NCI-H2081 treated with DMSO at 0.1 percent for 48 hours (cell line): ENCODE data around the gene PRCD.
"Not testable (repeated sequence)": the region's sequence is repeated elsewhere in the genome, so short reads cannot be mapped to it uniquely, and the experiment has no call there.

ENCODE experiments used
- DNase-seq: peaks from one replicate; lab custom pipeline; 2025; lab: John Stamatoyannopoulos, UW

Gene PRCD

GRCh38 chr17:76556765-76557367, 17.0 kb downstream of the PRCD start:
- DNase-seq: no peak

DNA sequence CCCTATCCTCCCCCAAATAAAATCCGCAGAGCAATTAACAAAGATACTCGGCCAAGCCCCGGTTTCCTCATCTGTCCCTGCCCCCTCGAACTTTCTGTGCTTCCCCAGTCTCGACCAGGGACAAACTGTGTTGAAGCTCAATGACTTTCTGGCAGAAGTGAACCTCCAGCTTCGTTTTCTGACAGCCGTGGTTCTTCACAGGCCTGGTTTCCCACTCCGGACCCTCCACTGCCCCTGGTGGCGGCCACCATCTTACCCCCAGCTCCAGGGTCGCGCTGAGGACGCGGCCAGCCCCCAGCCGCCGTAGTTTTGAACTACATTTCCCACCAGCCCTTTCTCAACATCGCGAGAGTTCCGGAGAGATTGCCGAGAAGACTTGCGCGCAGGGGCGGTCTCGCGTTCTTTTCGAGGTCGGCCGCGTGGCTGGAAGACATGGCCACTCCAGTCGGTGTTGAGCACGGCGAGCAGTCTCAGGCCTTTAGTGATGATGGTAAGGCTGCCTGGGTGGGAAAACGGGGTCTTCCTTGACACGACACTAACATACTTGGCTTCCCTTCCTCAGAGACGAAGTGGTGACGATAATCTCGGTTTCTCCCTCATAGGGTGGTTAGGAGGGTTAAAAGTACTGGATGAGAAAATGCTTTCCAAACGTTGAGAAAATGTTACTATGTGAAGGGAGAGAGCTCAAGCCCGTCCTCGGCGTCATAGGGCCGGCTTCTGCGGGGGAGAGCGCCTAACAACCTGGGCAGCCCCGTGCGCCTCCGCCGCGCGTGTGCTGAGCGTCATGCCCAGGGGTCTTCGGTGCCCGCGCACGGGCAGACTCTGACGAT, 17.7 kb downstream of the PRCD start:
- DNase-seq: peak; percentile 96

GRCh38 chr17:76558198-76559095, 18.6 kb downstream of the PRCD start:
- no peak for DNase-seq

DNA sequence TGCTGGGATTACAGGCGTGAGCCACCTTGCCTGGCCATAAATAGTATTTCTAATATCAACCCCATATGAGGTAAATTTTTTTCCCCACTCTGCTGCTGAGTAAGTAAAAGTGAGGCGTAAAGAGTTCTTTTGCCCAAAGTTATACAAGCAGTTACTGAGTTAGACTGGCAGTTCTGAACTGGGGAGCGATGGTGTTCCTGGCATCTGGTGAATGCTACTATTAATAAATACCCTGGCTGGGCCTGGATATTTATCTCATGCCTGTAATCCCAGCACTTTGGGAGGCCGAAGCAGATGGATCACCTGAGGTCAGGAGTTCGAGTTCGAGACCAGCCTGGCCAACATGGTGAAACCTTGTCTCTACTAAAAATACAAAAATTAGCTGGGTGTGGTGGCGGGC, 19.6 kb downstream of the PRCD start:
- DNase-seq: not testable (repeated sequence)

DNA sequence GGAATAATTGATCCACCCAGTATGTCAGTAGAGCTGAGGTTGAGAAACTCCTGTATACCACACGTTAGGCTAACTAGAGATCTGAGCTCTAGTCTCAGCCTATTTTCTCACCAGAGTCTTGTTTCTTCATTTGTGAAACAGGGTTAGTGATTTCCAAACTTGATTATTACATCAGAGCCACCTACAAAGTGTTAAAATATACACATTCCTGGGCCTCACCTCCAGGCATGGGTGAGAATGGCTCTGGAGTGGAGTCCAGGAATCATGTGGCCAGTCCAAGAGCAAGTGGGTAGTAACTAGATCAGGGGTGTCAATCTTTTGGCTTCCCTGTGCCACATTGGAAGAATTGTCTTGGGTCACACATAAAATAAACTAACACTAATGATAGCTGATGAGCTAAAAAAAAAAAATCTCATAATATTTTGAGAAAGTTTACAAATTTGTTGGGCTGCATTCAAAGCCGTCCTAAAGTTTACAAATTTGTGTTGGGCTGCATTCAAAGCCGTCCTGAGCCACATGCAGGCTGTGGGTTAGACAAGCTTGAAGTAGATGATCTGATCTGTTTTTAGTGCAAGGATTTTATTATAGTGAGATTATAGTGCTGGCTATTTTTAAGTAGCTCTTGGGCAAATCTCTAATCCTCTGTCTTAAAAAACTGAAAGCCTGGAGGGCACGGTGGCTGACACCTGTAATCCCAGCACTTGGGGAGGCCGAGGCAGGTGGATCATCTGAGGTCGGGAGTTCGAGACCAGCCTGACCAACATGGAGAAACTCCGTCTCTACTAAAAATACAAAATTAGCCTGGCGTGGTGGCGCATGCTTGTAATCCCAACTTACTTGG, 20.4 kb downstream of the PRCD start:
- no peak for DNase-seq

DNA sequence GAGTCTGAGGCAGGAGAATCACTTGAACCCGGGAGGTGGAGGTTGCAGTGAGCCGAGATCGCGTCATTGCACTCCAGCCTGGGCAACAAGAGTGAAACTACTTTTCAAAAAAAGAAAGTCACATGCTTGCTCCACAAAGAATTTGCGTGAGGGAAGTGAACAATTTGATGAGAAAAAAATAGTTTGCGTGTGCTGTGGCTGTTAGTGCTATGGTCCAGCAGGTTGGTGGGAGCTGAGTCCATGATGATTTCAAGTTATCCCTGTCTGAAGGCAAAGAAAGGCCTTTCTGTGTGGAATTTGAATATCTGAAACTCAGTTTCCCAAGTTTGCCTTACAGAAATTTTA, 21.0 kb downstream of the PRCD start:
- DNase-seq: no peak

- DNase-seq: no peak
These were observed 21.5 kb downstream of the PRCD start for GRCh38 chr17:76561332-76561731.

DNA sequence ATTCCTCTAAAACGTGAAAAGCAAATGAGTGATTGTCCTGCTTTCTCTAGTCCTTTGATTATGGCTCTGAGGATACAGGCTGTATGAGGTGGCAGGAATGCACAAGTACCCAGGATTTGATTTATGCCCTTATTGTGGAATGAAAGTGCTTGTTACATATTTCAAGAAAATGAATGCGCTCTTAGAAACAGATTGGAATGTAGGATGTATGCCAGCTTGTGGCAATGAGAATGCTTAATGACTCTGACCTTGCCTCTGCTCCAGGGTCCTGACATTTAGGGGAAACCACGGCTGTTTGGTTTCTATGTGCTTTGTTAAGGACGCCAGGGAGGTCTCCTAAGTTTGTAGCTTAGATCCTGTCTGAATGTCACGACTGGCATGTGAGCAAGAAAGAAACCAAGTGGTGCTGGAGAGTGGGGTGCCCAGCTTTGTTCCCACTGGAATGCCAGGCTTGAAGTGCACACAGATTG, 22.0 kb downstream of the PRCD start:
- no peak for DNase-seq

DNA sequence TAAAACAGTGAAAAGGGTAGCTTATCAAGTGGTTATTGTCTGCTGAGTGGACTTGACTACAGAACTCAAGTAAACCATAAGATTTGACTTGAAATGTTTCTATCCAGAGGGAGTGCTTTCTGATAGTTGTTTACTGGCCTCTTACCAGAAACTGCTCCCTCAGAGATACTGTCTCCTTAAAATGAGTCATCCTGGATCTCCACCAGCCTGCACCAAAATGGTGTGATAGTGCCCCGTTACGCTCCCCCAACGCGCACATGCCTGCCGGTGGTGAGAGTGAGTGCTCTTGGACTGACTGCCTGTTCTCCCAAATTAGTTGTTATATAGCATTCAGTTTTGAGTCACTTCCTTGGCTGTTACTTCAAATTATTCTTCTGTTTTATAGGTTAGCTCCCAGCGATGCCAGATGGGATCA, 22.9 kb downstream of the PRCD start:
- no peak for DNase-seq

GRCh38 chr17:76563359-76563758, 23.5 kb downstream of the PRCD start:
- DNase-seq: not testable (repeated sequence)

DNA sequence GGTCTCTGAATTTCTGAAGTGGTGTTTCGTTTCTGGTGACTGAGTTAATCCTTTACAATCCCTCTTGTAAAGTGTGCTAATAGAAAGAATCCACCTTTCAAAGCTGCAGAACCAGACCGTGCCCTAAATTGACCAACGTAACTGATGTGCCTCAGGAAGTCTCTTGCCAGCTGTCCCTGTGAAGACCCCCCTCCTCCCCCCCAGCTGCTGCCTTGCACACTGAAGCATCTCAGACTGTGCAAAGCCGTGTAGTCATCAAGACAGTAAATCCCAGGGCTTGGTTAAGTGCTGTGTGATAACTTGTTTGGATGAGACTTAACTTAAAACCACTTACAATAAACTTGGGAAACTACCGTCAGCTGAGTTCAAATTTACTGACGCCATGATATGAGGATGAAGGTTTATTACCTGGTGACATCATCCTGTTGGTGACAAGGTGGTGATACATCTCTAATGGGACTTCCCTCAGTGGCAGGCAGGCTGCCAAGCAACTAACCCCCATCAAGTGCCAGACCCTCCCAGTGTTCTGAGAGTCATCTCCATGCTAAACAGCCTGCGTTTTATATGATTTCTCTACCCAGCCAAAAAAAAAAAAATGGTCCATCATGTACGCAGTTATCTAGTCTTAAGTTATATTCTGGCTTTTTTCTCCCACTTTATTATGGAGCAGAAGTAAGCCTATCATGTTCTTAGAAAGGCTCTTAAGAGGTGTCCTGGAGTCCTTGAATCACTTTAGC, 25.3 kb downstream of the PRCD start:
- not testable (repeated sequence) for DNase-seq

DNA sequence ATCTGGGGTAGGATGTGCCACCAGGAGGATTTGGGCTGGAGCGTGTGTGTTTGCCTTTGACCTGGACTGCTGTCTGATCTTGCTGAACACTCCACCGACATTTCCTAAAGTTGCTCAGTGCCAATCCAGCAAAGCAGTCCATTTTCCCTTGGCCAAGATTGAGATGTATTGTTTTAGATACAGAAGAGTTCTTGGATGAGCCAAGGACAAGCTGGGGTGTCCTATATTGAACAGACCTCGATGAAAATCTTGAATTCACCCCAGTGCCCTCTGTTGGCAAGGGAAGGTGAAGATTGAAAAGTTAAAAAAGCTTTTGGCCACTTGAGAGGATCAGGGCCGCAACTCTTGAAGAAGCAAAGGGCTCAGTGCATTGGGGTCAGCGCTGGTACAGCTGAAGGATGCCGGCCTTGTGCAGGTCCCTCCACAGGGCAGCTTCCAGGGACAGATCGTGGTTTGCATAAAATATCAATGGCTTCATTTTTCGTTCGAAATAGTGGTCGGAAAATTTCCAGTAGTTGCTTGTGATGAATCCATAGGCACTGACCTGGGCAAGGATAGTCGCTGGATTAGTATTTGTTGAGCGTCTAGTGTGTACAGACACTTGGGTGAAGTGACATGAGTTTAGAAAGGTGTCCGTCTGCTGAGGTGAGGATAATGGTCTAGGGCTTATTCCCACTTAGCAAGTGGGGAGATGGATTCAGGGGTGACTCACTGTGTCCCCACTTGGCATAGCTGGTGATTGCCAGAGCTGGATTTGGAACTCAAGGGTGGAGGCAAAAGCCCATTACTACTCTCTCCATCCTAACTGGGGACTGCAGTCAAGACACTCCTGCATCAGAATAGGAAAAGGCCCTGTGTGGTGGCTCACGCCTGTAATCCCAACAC, 26.1 kb downstream of the PRCD start:
- no peak for DNase-seq

DNA sequence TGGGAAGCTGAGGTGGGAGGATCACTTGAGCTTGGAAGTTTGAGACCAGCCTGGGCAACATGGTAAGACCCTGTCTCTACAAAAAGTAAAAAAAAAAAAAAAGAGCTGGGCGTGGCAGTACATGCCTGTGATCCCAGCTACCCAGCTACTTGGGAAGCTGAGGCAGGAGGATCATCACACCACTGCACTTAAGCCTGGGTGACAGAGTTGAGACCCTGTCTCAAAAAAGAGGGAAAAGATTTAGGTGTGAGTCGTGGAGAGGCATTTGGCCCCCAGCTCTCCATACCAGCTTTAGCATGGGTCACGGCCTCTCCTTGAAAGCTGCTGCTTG, 26.7 kb downstream of the PRCD start:
- no peak for DNase-seq

DNA sequence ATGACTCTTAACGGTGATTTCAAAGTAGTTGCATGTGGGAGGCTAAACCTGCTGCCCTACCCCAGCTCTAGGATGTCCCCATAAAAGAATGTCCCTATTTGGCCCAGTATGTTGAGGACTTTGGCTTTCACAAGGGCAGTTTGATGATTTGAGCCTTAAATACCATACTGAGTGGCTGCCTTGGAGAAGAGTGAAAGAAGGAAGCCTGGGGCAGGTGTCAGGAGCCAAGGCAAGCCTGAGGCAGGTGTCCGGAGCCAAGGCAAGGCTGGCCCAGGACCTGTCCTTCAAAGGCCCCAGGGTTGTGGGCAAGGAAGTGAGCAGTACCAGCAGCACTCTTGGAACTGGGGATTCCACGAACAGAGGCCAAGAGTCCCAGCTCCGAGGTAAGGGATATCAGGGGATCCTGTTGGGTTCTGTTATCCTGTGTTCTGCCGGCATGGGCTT, 27.2 kb downstream of the PRCD start:
- DNase-seq: no peak

- no peak for DNase-seq
These were observed 28.0 kb downstream of the PRCD start for GRCh38 chr17:76567634-76568432.

DNA sequence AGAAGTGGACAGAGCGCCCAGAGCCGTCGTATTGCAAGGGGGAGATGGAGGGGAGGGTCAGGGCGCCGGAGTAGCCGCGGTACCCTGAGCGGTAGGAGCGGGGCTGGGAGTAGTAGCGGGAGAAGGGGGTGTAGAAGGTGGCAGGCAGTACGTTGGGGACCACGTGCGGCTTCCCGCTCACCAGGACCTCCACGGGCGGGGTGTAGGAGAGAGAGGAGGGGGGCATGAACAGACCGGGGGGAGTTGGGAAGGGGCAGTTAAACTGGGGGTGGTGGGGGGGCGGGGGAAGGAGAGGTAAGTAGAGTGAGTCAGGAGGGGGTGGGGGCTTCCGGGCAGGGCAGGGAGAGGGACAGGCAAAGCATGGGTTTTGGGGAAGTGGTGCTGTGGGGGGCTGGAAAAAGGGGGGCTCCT, 29.0 kb downstream of the PRCD start:
- no peak for DNase-seq

GRCh38 chr17:76569607-76570279, 29.9 kb downstream of the PRCD start:
- no peak for DNase-seq

- DNase-seq: no peak
These were observed 30.6 kb downstream of the PRCD start for GRCh38 chr17:76570457-76570856.
